AML-193 (cell line): ENCODE results near the gene FOXF1.

ENCODE experiments used
- DNase-seq, 2 experiments: peaks; one replicate each; lab custom pipeline; 2025; lab: John Stamatoyannopoulos, UW

Gene FOXF1

GRCh38 chr16:86492961-86493629 lies 17.2 kb upstream of the FOXF1 start:
- no peak for DNase-seq

- DNase-seq: no peak
Observed at GRCh38 chr16:86494039-86494564, 16.2 kb upstream of the FOXF1 start.

GRCh38 chr16:86494565-86495356 lies 15.6 kb upstream of the FOXF1 start:
- no peak for DNase-seq

DNA sequence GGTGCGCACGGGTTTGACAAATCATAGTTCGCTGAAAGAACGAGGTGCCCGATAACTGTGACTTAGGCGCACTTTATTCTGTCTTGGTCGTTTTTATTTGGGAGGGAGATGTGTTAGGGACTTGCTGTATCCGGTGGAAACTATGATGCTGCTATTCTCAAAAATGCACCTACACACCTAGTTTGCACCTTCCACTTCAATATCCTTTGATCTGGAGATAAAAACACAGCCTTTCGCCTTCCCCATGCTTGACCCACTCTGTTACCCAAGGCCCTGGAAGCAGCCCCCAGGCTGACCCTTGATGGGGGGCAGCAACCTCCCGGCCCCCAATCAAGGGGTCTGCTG lies 15.0 kb upstream of the FOXF1 start:
- no peak for DNase-seq

GRCh38 chr16:86495756-86496261 lies 14.5 kb upstream of the FOXF1 start:
- no peak for DNase-seq

GRCh38 chr16:86496262-86496928 lies 13.9 kb upstream of the FOXF1 start:
- DNase-seq: no peak

GRCh38 chr16:86496929-86497461 lies 13.3 kb upstream of the FOXF1 start:
- DNase-seq: no peak

DNA sequence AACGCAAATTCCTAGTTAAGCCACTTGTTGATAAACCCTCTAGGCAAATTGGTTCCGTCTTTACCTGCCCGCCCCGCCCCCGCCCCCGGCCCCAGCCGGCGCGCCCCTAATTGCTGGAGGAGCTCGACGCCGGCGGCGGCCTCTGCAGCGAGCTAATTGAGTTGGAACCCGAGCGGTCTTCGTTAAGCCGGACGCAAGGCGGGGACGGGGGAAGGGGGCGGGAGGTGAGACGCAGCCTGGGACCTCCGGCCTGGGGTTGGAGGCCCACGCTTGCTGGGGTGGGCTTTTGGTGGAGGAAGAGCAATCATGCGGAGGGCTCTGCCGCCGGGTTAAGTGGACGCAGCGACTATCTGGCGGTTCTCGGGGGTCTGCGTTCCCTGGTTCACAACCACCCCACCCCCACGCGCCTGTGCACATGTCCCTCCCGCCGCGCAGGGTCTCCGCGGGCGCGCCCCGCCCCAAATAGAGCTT lies 12.7 kb upstream of the FOXF1 start:
- no peak for DNase-seq

- no peak for DNase-seq
Observed at GRCh38 chr16:86498155-86498670, 12.1 kb upstream of the FOXF1 start.

DNA sequence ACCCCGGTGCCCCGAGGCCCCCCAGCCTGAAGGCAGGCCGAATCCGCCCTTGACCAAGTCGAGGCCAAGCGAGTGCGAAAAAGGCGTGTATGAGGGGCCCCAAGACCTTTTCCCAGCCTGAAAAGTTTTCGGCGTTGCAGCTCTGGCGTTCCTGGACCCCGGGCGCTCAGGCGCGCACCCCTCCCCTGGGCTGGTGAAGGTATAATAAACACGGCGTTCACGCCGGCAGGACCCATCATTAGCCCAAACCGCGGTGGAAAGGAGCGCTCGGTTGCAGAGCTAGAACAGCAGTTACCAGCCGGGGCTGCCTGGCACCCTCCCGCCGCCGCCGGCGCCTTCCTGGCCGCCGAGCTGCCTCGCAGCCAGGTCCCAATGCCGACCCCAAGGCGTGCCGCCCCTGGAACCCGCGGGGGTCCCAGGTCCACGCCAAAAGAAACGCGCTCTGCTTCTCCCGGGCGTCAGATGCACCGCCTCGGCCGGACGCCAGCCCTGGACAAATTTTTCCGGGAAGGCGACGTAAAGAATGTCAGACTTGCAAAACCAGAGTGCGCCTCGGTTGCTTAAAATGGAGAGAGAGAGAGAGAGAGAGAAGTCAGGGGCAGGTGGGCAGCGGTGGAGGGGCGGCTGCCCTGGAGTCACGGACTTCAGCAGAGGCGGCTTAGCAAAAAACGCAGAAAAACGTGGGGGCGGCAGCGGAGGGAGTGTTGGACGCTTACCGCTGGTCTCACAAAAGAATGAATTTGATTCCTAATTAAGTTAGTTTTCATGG lies 11.5 kb upstream of the FOXF1 start:
- DNase-seq: no peak

DNA sequence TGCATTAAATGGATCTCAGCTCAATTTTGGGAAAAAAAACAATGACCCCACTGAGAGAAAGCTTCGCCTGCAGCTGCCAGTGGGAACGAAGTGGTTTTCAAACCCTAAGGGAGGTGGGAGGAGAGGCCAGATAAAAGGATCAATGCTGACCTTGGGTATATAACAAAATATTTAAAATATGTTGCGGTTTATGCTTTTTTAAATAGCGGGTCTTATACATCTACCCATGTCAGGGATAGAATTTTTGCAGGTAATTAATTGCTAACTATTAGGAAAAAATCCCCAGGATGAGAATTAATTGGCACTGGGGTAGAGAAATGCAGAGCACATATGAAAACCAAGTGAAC lies 10.9 kb upstream of the FOXF1 start:
- no peak for DNase-seq

DNA sequence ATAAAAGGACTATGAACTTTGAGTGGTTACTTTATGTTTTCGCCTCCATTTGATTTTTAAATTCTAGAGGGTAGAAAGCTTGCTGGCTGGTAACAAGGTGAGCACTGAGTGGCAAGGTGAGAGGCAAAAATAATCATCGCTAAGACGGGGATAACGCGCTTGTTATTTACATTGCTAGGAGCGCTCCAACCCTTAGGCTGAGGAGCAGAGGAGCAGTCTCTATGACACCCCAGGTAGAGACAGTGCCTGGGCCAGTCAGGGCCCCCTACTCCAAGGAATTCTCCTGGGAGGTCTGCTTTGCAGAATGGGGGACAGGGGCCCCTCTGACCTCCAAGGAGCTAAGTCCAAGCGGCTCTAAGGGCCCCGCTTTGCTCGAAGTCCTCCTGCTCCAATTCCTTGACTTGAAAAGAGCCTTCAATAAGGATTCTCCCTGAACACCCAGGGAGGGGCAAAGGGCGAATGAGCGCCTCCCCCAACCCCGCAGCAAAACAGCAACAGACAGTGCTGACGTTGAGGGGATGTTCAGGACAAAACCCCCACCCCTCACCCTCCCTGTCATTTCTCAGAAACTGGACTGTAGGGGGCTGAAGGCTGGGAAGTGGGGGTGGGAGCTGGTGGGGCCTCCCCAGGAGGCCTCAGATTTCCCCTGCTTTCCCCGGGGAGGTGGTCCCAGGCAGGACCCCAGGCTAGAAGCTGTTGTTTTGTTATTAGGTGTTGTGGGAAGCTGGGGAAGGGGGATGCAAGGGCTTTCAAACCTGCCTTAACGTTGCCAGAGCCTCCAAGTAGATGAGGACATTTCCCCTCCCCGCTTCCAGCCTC lies 10.2 kb upstream of the FOXF1 start:
- DNase-seq: no peak

GRCh38 chr16:86500708-86501510 lies 9.4 kb upstream of the FOXF1 start:
- no peak for DNase-seq

DNA sequence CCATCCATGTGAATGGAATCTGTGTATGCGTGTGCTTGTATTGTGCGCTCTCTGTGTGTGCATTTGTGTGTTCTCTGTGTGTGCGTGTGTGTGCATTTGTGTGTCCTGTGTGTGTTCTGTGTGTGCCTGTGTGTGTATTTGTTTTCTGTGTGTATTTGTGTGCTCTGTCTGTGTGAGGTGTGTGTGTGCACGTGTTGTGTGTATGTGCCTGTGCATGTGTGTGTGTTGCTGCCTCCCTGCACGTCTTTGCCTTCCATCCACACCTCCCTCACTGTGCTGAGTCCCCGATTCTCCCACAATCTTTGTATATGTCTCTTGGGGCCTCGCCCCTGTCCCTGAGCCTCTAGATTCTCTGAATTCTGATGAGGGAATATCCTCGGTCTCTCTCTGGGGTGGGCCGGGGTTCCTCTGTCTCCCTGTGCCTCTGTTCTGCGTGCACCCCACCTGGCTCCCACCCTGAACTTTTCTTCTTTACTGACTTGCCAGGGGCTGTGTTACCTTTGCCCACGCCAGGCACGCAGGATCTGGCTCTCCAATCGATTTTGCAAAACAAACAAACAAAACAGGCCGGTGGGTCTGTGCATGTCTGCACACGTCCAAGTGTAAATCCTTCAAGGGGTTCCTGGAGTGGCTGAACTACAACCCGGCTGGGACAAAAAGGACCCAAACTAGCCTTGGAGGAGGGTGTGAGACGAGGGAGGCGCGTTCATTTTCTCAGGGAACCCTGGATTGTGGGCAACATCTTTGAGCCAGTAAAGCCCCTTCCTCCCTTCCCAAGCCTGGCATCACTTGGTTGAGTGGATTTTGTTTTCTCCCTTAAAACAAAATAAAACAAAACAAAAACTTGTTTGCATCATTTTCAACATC lies 8.1 kb upstream of the FOXF1 start:
- DNase-seq: no peak

- no peak for DNase-seq
Observed at GRCh38 chr16:86502856-86503748, 7.2 kb upstream of the FOXF1 start.

GRCh38 chr16:86503830-86504229 lies 6.5 kb upstream of the FOXF1 start:
- no peak for DNase-seq

GRCh38 chr16:86504315-86505184 lies 5.8 kb upstream of the FOXF1 start:
- DNase-seq: no peak
